ENCODE data around the gene NFKBIE. TPM values are rescaled to one million over a fixed set of nuclear protein-coding genes. Genes with fewer than 3 reads are reported as not detected.

NFKBIE gene
- total and polyA plus RNA-seq, 7 donors: 4.7 to 16.2 (median 10.0) TPM

DNA sequence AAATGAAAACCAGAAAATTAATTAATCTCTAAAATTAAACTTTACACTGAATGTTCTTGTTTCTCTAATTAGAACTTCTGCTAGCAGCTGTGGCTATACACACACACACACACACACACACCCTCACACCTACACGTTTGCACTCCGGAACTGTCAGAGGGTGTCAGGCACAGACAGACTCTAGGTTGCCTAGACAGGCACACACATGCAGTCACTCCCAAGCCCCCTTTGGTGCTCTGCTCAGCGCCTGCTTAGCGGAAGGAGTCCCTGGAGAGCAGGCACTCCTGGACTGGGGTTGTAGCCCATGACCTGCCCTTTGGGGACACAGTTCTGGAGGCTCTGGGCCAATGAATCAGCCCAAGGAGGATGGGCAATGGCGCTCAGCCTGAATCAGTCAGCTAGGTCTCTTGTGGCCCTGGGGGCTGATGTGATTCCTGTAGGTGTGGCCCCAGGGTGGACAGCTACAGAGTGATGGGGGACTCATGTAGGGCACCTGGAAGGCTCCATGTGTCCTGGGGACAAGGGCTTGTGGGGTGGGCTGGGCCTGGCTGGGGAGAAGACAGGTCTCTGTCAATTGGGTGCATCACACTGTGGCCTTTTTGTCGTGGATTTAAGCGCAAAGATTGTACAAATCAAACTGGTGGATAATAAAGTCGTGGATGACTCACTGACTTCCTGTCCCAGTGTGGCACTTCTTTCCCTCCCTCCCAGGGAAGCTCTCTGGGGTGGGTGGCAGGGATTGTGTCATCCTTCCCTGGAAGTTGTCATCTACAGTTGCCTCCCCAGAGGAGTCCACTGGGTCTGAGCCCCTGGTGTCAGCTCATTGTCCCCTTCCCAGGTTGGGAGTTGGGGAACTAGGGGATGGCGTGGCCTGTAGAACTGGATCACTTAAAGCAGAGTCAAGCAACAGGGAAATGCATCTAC is 13.7 kb upstream of the NFKBIE start:
- no peak for TF ChIP-seq POLR2A (IDR thresholded peaks at IDR 0.05)
- Histone ChIP-seq H3K27ac (no peak overlapping the region), H3K27me3 (peaks cover 8 to 51% (median 33%) of the 10 kb centered on the region in 3 donors), H3K4me3 (no peak overlapping the region), H3K4me1 (peaks cover 0 to 10% (median 10%) of the 10 kb centered on the region in 4 donors), H3K36me3 (no peaks in the 10 kb centered on the region), H3K9me3 (no peaks in the 10 kb centered on the region)
- intact Hi-C loops (cut with DNase I): no loop called here
- WGBS, 2 donors: 50 to 67% methylated on average over 9 of the region's 9 CpGs
- DNase-seq: no peak

DNA sequence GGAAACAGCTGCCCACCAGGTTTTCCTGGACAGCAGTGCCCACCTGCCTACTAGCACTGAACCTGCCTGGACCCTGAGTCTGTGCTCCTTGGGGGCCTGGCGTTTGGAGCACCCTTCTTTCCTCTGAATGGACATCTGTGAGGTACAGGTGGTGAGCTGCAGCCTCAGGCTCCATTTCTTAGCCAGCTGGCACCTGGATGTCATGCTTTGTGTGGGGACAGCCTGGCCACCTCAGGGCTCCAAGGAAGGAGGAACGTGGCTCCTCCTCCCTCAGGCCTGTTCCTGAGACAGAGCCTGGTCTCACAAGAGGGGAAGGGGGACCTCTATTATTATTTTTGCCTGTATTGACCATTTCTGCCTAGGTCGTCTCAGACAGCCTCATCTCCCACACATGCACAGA is 13.0 kb upstream of the NFKBIE start:
- TF ChIP-seq EP300 (IDR thresholded peaks at IDR 0.05): no peak
- no peak for TF ChIP-seq POLR2AphosphoS5 (IDR thresholded peaks at IDR 0.05)
- DNase-seq: no peak
- no peaks in the 10 kb centered on the region for H3K36me3 ChIP-seq
- peaks cover 8 to 59% (median 40%) of the 10 kb centered on the region in 3 donors for H3K27me3 ChIP-seq
- WGBS, 2 donors: 56 to 70% methylated on average over 3 of the region's 3 CpGs
- no peak overlapping the region for H3K4me3 ChIP-seq
- no peaks in the 10 kb centered on the region for H3K9me3 ChIP-seq
- peaks cover 0 to 10% (median 10%) of the 10 kb centered on the region in 4 donors for H3K4me1 ChIP-seq
- intact Hi-C loops (cut with DNase I): no loop called here
- H3K27ac ChIP-seq: no peak overlapping the region

DNA sequence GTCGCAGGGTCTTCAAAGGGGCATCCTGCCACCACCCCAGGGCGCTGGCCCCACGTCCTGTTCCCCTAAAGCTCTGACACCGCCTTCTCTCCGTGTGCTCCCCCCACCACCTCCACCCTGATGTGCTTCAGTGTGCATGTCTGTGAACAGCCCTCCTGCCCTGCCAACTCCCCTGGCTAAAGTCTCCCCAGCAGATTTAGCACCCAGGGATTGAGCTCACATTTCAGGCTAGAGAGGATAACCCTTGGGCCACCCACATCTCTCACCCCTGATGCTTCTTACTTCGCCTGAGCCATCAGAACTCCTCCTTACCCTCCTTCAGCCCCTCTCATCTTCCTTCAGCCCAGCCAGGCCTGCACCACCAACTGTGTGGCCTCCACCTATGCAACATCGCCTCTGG is 12.4 kb upstream of the NFKBIE start:
- no peak for DNase-seq
- WGBS, 2 donors: 81 to 84% methylated on average over 7 of the region's 7 CpGs
- H3K9me3 ChIP-seq: no peaks in the 10 kb centered on the region
- TF ChIP-seq, protein P1, sequence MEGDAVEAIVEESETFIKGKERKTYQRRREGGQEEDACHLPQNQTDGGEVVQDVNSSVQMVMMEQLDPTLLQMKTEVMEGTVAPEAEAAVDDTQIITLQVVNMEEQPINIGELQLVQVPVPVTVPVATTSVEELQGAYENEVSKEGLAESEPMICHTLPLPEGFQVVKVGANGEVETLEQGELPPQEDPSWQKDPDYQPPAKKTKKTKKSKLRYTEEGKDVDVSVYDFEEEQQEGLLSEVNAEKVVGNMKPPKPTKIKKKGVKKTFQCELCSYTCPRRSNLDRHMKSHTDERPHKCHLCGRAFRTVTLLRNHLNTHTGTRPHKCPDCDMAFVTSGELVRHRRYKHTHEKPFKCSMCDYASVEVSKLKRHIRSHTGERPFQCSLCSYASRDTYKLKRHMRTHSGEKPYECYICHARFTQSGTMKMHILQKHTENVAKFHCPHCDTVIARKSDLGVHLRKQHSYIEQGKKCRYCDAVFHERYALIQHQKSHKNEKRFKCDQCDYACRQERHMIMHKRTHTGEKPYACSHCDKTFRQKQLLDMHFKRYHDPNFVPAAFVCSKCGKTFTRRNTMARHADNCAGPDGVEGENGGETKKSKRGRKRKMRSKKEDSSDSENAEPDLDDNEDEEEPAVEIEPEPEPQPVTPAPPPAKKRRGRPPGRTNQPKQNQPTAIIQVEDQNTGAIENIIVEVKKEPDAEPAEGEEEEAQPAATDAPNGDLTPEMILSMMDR (IDR thresholded peaks at IDR 0.05): no peak
- no peak for TF ChIP-seq POLR2AphosphoS5 (IDR thresholded peaks at IDR 0.05)
- TF ChIP-seq POLR2A (IDR thresholded peaks at IDR 0.05): no peak
- TF ChIP-seq EP300 (IDR thresholded peaks at IDR 0.05): no peak
- intact Hi-C loops (cut with DNase I): no loop called here
- no peaks in the 10 kb centered on the region for H3K36me3 ChIP-seq
- H3K4me3 ChIP-seq: no peak overlapping the region
- peaks cover 0 to 10% (median 10%) of the 10 kb centered on the region in 4 donors for H3K4me1 ChIP-seq
- no peak overlapping the region for H3K27ac ChIP-seq
- H3K27me3 ChIP-seq: peaks cover 8 to 64% (median 45%) of the 10 kb centered on the region in 3 donors

DNA sequence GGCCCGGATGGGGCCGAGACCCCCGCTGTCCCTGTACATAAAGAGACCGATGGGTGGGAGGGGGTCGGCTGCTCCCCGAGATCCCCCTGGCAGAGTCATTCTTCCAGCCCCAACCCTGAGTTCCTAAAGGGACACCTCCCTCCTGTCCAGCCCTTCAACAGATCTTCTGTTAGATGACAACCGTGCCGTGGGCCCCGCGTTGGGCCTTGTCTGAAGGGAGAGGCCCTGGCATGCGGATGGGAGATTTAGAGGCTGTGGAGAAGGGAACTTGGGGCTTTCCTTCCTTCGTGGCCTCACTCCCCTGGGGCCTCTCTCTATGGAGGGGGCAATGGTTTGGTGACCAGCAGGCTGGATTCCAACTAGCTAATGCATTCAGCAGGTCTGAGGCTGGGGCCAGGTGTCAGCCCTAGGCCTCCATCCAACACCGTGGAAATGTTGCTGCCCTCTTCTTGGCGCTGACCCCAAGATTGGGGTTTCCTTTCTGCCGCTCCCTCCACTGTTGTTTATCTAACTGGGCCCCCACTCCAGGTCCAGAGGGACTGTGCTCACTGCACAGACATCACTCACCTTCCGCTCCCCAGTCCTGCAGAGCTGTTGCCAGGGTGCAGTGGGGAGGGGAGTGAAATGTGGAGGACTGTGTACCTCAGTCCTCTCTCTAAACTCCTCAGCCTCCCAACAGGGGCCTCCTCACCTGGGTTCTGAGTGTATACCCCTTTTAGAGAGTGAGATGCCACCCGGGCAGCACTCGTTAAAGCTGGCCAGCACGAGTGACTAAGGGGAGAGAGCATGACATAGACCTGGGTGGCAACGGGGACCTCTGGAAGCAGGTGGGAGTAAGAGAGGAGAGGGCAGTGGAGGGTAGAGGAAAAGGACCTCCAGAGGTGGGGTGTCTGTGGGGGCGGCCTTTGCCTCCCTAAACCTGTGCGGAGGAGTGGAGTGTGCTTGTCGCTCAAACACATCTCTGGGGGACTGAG is 11.6 kb upstream of the NFKBIE start:
- H3K27me3 ChIP-seq: peaks cover 14 to 72% (median 53%) of the 10 kb centered on the region in 3 donors
- H3K4me3 ChIP-seq: no peak overlapping the region
- peaks cover 0 to 10% (median 10%) of the 10 kb centered on the region in 4 donors for H3K4me1 ChIP-seq
- intact Hi-C loops (cut with DNase I): no loop called here
- no peak overlapping the region for H3K27ac ChIP-seq
- no peak for TF ChIP-seq POLR2A (IDR thresholded peaks at IDR 0.05)
- no peak for TF ChIP-seq POLR2AphosphoS5 (IDR thresholded peaks at IDR 0.05)
- TF ChIP-seq EP300 (IDR thresholded peaks at IDR 0.05): no peak
- TF ChIP-seq, protein P1 (IDR thresholded peaks at IDR 0.05): no peak
- 70 to 82% methylated on average over 23 of the region's 23 CpGs for WGBS, 2 donors
- no peaks in the 10 kb centered on the region for H3K36me3 ChIP-seq
- no peak for DNase-seq
- no peaks in the 10 kb centered on the region for H3K9me3 ChIP-seq

DNA sequence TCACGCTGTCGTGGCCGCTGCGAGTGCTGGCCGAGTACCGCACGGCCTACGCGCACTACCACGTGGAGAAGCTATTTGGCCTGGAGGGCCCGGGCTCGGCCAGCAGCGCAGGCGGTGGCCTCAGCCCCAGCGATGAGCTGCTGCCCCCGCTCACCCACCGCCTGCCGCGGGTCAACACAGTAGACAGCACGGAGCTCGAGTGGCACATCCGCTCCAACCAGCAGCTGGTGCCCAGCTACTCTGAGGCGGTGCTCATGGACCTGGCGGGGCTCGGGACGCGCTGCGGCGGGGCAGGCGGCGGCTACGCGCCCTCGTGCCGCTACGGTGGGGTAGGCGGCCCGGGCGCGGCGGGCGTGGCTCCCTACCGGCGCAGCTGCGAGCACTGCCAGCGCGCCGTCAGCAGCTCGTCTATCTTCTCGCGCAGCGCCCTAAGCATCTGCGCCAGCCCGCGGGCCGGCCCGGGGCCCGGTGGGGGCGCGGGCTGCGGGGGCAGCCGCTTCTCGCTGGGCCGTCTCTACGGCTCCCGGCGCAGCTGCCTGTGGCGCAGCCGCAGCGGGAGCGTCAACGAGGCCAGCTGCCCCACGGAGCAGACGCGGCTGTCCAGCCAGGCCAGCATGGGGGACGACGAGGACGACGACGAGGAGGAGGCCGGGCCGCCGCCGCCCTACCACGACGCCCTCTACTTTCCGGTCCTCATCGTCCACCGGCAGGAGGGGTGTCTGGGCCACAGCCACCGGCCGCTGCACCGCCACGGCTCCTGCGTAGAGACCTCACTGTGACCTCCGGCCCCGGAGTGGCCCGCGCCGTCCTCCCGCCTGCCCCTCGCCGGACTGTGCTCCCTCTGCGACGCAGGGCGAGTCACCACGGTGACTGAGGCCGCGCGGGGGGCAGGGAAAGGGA is 10.6 kb upstream of the NFKBIE start:
- TF ChIP-seq, protein P1 (IDR thresholded peaks at IDR 0.05): no peak
- TF ChIP-seq POLR2A (IDR thresholded peaks at IDR 0.05) (no peak), EP300 (IDR thresholded peaks at IDR 0.05) (no peak), POLR2AphosphoS5 (IDR thresholded peaks at IDR 0.05) (no peak)
- H3K36me3 ChIP-seq: no peaks in the 10 kb centered on the region
- no peak overlapping the region for H3K27ac ChIP-seq
- peak overlapping the region in 3 of 4 donors; percentile 27 to 43 (median 37) for H3K4me3 ChIP-seq
- DNase-seq: no peak
- H3K9me3 ChIP-seq: no peaks in the 10 kb centered on the region
- peaks cover 21 to 82% (median 63%) of the 10 kb centered on the region in 3 donors for H3K27me3 ChIP-seq
- WGBS, 2 donors: 8 to 16% methylated on average over 109 of the region's 109 CpGs
- H3K4me1 ChIP-seq: peaks cover 0 to 10% (median 10%) of the 10 kb centered on the region in 4 donors
- intact Hi-C loops (cut with DNase I): no loop called here
